GM10266 (cell line): ENCODE measurements around the gene ANKRD63.
A peak's percentile ranks its signal among the peaks of the same experiment; 100 is the strongest.

Experiments used
- DNase-seq: peaks from one replicate; pipeline ENCODE4 v3.0.0; 2012; ENCODE audit errors: extremely low spot score
- CTCF ChIP-seq: IDR thresholded peaks from 2 replicates; pipeline ENCODE4 v1.5.1; 2012; ENCODE audit warnings: mild to moderate bottlenecking, low read depth; ENCODE audit not compliant: control insufficient read depth, insufficient read depth; ENCODE audit errors: missing control alignments

Gene ANKRD63

GRCh38 chr15:40323239-40323952 is 40.5 kb upstream of the ANKRD63 start, which contains the start of gene INAFM2:
Gene INAFM2 (plus strand): TSS chr15:40323692. CDS start chr15:40324056, 364 bp downstream.
- TF ChIP-seq CTCF = peak; percentile 41
- peak; percentile 98 for DNase-seq

GRCh38 chr15:40322531-40323238 is 39.8 kb upstream of the ANKRD63 start:
- no peak for TF ChIP-seq CTCF
- DNase-seq = no peak

DNA sequence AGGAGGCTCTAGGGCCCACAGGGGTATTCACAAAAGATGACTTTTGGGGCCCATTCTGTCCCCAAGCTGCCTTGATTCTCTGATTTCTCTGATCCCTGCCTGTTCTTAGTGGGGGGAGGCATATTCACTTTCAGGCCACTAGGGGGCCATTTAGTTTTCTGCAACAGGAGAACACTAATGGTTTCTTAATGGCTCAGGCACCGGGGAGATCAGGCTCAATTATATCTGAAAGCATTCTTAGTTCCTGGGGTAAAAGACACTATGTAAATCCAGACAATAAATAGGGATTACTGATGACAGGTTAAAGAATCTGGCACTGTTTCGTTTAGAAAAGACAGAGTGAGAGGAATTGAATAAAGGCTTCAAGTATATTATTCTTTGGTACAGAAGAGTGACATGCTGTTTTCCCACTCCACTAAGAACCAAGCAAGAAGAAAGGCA is 38.1 kb upstream of the ANKRD63 start:
- peak; percentile 84 for TF ChIP-seq CTCF
- peak; percentile 83 for DNase-seq

- DNase-seq = no peak
- no peak for TF ChIP-seq CTCF
Observed at GRCh38 chr15:40320409-40320808, 37.5 kb upstream of the ANKRD63 start.

- no peak for DNase-seq
- TF ChIP-seq CTCF = no peak
Observed at GRCh38 chr15:40317580-40317979, 34.7 kb upstream of the ANKRD63 start.

DNA sequence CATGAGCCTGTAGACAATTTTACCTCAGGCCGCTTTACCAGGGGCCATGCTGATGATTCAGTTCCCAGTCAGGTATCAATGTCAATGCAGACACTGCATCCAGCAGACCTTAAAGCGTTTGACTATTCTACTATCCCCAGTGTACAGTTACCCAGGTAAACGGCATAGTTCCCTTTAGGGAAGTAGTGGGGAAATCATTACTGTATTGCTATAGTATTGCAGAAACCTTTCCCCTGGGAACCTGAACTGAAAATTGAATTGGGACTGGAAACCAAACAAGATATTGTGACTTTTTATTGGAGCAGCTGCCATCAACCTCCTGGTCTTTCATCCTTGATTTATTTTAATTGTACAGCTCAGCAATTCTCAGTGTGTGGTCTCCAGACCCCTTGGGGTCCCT is 34.1 kb upstream of the ANKRD63 start:
- DNase-seq = no peak
- TF ChIP-seq CTCF = no peak
